ENCODE data around the gene LY6G5C. TPM values are rescaled to one million over a fixed set of nuclear protein-coding genes. Genes with fewer than 3 reads are reported as not detected.

LY6G5C gene
- total and polyA plus RNA-seq, 10 donors: 3.3 to 7.9 (median 5.2) TPM

GRCh38 chr6:31702819-31703716 is 22.2 kb upstream of the LY6G5C start, which contains the start of gene ABHD16A:
Gene ABHD16A (minus strand): TSS chr6:31703324. CDS start chr6:31703281, 43 bp downstream.
- TF ChIP-seq POLR2AphosphoS5 (IDR thresholded peaks at IDR 0.05): peak; percentile 98 to 99 (median 99)
- TF ChIP-seq, protein P1, sequence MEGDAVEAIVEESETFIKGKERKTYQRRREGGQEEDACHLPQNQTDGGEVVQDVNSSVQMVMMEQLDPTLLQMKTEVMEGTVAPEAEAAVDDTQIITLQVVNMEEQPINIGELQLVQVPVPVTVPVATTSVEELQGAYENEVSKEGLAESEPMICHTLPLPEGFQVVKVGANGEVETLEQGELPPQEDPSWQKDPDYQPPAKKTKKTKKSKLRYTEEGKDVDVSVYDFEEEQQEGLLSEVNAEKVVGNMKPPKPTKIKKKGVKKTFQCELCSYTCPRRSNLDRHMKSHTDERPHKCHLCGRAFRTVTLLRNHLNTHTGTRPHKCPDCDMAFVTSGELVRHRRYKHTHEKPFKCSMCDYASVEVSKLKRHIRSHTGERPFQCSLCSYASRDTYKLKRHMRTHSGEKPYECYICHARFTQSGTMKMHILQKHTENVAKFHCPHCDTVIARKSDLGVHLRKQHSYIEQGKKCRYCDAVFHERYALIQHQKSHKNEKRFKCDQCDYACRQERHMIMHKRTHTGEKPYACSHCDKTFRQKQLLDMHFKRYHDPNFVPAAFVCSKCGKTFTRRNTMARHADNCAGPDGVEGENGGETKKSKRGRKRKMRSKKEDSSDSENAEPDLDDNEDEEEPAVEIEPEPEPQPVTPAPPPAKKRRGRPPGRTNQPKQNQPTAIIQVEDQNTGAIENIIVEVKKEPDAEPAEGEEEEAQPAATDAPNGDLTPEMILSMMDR (IDR thresholded peaks at IDR 0.05 in 8 of 11, conservative IDR thresholded peaks at IDR 0.05 in 3 of 11): peak in 7 of 11 experiments; percentile 25 to 58 (median 48)
- peak; percentile 89 to 94 (median 92) for TF ChIP-seq POLR2A (IDR thresholded peaks at IDR 0.05)
- intact Hi-C loops (cut with DNase I; ENCODE audit: low total_unique reads): no loop called here
- 1 to 2% (median 1%) methylated on average over 42 to 54 of the region's 54 CpGs for WGBS, 5 donors

DNA sequence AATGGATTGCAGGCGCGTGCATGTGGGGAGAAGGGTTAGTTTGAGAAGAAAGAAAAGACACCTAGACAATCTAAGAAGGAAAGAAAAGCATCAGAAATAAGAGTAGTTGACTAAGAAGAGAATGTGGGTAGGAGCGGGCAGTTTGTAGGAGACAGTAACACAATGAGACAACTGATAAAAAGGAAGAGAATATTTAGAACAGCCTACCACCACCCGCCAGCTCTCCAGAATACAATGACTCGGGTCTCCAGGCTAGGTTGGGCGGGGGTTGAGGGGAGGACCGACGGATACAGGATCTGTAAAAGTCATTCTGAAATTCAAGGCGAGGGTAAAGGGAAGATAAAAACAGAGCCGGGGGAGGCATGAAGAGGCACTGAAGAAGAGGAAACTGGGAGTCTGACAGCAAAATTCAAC is 21.5 kb upstream of the LY6G5C start:
- Histone ChIP-seq H3K27me3 (replicated peaks in 1 of 7) (no peaks in the 10 kb centered on the region), H3K4me1 (peaks cover 15 to 61% (median 38%) of the 10 kb centered on the region in 6 donors), H3K4me3 (peak overlapping the region; percentile 52 to 82 (median 61)), H3K9me3 (no peaks in the 10 kb centered on the region), H3K36me3 (peaks cover 0 to 43% (median 23%) of the 10 kb centered on the region in 6 donors), H3K27ac (peak overlapping the region; percentile 97 to 100 (median 99))
- intact Hi-C loops (cut with DNase I; ENCODE audit: low total_unique reads): no loop called here
- 1 to 2% (median 1%) methylated on average over 10 of the region's 10 CpGs for WGBS, 5 donors
- no peak for DNase-seq
- TF ChIP-seq, protein P1 (IDR thresholded peaks at IDR 0.05 in 8 of 11, conservative IDR thresholded peaks at IDR 0.05 in 3 of 11): no peak
- no peak for TF ChIP-seq POLR2AphosphoS5 (IDR thresholded peaks at IDR 0.05)
- TF ChIP-seq POLR2A (IDR thresholded peaks at IDR 0.05): no peak

More at GRCh38 chr6:31702819-31703716, 22.2 kb upstream of the LY6G5C start, which contains the start of gene ABHD16A:
- H3K27ac ChIP-seq: peak within 1 kb of the TSS; percentile 97 to 100 (median 99)
- DNase-seq: peak; percentile 100
- H3K4me3 ChIP-seq: peak within 1 kb of the TSS; percentile 52 to 82 (median 61)
- no peaks in the 10 kb centered on the region for H3K9me3 ChIP-seq
- peaks cover 0 to 37% (median 22%) of the 10 kb centered on the region in 6 donors for H3K36me3 ChIP-seq
- peaks cover 15 to 54% (median 35%) of the 10 kb centered on the region in 6 donors for H3K4me1 ChIP-seq
- no peaks in the 10 kb centered on the region for H3K27me3 ChIP-seq (replicated peaks in 1 of 7)

DNA sequence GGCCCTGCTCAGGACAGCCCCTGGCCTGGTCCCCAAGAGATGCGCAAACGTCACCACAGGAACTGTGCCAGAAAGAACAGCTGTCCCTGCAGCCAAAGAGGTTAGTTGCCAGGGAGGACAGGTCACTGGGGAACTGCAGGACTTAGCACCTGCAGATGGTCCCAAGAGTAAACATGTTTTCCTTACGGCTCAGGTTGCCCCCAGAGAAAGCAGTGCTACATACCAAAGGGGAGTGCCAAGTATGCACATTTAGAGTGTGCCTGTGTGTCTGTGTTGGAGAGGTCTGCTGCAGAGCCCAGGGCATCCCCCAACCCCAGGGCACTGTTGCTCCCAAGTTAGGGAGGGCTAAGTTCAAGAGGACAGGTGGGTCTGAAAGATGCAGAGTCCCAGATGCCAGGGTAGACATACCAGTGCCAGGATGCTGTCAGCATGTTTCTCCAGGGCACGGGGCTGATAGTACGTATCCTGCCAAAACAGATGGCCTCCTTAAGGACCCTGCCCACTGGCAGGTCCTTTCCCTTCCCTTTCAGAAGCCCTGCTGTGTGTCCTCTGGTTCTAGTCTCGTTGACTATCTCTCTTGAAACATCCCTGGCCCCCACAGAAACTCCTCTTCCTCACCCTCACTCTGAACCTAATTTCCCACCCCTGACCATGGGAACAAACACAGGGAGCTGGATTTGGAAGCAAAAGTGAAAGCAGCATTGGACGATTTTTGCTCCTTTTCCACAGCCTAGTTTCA is 21.0 kb upstream of the LY6G5C start:
- intact Hi-C loops (cut with DNase I; ENCODE audit: low total_unique reads): no loop called here
- Histone ChIP-seq H3K27me3 (replicated peaks in 1 of 7) (no peaks in the 10 kb centered on the region), H3K4me1 (peaks cover 15 to 64% (median 39%) of the 10 kb centered on the region in 6 donors), H3K36me3 (peaks cover 0 to 49% (median 26%) of the 10 kb centered on the region in 6 donors), H3K9me3 (no peaks in the 10 kb centered on the region), H3K4me3 (peak overlapping the region; percentile 52 to 82 (median 61)), H3K27ac (peak overlapping the region; percentile 97 to 100 (median 99))
- no peak for TF ChIP-seq POLR2AphosphoS5 (IDR thresholded peaks at IDR 0.05)
- no peak for TF ChIP-seq POLR2A (IDR thresholded peaks at IDR 0.05)
- TF ChIP-seq, protein P1 (IDR thresholded peaks at IDR 0.05 in 8 of 11, conservative IDR thresholded peaks at IDR 0.05 in 3 of 11): no peak
- 24 to 41% (median 34%) methylated on average over 7 of the region's 7 CpGs for WGBS, 5 donors
- DNase-seq: no peak

Data from spleen (tissue), 11 donors.